Measurements from ENCODE around the gene YJEFN3.
A peak's percentile ranks its signal among the peaks of the same experiment; 100 is the strongest.

Gene YJEFN3, protein sequence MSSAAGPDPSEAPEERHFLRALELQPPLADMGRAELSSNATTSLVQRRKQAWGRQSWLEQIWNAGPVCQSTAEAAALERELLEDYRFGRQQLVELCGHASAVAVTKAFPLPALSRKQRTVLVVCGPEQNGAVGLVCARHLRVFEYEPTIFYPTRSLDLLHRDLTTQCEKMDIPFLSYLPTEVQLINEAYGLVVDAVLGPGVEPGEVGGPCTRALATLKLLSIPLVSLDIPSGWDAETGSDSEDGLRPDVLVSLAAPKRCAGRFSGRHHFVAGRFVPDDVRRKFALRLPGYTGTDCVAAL

DNA sequence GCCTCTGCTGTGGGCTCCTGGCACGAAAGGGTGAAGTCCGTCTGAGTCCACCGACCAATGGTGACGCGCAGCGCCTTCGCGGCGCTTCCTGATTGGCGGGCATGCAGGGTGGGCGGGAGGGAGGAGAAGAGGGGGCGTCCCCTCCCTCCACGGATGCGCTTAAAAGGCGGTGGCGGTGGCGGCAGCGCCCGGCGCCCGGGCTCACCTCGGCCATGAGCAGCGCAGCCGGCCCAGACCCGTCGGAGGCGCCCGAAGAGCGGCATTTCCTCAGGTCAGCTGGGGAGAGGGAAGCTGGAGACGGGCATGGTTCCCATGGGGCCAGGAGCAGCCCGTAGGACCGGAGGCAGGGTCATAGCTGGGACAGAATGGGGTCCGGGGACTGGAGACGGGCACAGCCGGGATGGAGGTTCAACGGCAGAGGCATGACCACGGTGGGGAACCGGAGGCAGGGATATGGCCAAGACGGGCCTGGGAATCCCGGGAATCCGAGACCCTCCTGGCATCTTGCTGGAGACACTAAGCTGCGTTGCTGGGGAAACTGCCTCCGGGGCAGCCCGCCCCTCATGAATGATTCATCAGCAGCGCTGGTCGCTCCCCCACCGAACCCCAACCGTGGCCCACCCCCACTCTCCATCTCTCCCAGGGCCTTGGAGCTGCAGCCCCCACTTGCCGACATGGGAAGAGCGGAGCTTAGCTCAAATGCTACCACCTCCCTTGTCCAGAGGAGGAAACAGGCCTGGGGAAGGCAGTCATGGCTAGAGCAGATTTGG, at the start of gene YJEFN3:
Gene YJEFN3, plus strand, starts transcription at position 191 of the 770 bp plus-strand sequence. Its CDS starts 22 bp downstream, at position 213.
- Mint-ChIP-seq H3K27ac (peak within 1 kb of the TSS; percentile 36), H3K9me3 (no peaks in the 10 kb centered on the region), H3K36me3 (ENCODE audit: low read depth) (peaks cover 67% of the 10 kb centered on the region), H3K27me3 (no peaks in the 10 kb centered on the region), H3K4me1 (ENCODE audit: low read depth) (peaks cover 16% of the 10 kb centered on the region), H3K4me3 (no peak within 1 kb of the TSS)
- DNase-seq = no peak

DNA sequence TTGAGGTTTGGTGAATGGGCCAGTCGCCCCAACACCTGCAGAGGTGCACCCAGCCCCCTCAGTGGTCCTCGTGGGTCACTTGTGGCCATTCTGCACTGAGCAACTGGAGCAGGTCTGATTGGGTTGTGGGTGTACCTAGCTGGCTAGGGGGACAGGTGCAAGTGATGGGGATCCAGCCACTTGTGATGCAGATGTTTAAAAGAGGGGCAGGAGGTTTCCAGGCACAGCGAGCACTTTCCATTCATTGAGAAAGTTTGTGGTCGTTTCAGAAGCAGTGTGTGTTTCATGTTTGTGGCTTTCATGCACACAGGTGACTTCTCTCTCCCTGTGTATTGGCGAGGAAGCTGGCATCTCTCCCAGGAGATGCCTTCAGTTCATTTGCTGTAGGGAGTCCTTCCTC, 48.0 kb upstream of the YJEFN3 start:
- no peak for DNase-seq
- Mint-ChIP-seq H3K4me3 (no peak overlapping the region), H3K9me3 (no peaks in the 10 kb centered on the region), H3K36me3 (ENCODE audit: low read depth) (peaks cover 83% of the 10 kb centered on the region), H3K4me1 (ENCODE audit: low read depth) (peaks cover 81% of the 10 kb centered on the region), H3K27me3 (no peaks in the 10 kb centered on the region), H3K27ac (peak overlapping the region; percentile 74)

DNA sequence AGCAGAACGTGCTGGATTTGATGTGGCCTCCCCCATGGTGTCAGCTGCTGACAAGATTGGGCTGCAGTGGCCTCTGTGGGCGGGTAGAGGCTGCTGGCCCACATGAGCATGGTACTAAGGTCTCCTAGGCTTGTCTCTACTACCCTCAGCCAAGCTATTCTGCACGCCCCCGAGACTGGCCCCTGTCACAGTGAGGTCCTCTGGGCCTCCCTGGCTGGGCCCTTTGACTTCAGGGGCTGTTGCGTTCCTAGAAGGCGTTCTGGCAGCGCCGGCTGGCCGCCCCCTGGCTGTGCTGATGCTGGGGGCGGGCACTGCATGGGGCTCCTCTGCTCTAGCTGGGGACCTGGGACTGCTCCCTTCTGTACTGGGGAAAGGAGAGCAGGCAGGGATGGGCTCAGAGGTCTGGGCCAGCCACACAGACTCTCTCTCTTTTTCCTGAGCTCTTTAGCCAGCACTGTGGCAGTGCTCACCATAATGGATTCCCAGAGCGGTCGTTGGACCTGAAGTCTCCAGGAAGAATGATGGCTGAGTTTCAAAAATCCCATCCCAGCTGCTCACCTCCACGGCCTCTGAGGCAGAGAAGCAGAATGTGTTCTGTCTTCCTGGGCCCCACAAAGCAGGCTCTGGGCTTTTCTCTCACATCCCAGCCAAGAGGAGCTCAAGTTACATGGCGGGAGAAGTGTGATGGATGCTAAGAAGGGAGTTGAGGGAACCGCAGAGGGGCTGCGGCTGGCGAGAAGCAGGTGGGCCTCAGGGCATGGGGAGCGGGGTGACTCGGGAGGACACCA, 45.7 kb upstream of the YJEFN3 start:
- Mint-ChIP-seq H3K4me3 (no peak overlapping the region), H3K4me1 (ENCODE audit: low read depth) (peaks cover 80% of the 10 kb centered on the region), H3K27me3 (no peaks in the 10 kb centered on the region), H3K36me3 (ENCODE audit: low read depth) (peaks cover 76% of the 10 kb centered on the region), H3K27ac (peak overlapping the region; percentile 89), H3K9me3 (no peaks in the 10 kb centered on the region)
- DNase-seq = no peak

DNA sequence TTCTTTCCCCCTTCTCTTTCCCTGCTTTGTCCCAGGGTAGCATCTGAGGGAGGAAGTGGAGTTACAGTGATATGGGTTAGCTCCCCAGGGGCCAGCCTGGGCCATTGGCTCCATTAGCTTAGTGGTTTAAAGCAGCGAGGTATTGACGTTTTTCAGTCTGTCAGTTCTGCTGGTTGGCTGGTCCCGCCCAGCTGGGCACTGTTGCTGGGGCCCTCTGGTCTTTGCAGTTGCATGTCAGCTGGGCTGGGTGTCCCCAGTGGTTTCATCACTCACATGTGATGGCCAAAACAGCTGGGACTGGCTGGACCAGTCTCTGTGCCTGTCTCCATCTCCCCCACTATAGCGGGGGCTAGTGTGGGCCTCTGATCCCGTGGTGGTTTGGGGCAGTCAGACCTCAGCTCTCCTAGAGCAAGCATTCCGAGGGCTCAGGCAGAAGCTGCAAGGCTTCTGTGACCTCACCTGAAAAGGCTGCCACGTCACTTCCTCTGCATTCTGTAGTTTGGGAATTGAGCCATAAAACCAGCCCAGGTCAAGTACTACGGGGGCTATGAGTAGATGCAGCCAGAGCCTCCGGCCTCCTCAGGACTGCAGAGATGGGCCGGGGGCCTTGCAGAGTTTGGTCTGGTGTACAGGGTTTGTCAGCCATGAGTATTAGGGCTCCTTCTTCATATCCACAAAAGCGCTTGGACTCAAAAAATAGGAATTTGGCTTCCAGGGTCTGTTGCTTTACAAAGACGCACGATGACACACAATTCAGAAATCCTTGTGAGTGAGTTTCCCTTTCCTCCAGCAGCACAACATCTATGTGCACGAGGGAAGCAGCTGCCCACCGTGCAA, 43.3 kb upstream of the YJEFN3 start:
- DNase-seq = no peak
- Mint-ChIP-seq H3K4me1 (ENCODE audit: low read depth) (peaks cover 85% of the 10 kb centered on the region), H3K4me3 (no peak overlapping the region), H3K36me3 (ENCODE audit: low read depth) (peaks cover 67% of the 10 kb centered on the region), H3K27ac (peak overlapping the region; percentile 97), H3K9me3 (no peaks in the 10 kb centered on the region), H3K27me3 (no peaks in the 10 kb centered on the region)

DNA sequence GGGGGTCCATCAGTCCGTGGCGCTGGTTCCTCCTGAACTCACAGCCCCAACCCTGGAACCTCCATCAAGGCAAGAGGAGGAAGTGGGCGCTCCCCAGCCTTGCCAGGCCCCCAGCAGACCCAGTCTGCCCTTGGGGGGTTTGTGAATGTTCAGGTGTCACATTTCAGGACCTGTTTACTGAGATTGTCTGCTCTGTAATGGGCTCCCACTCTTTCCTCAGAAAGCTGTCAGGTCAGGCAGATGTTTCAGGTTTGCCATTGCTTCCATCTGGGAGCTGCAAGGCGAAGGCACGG, 42.8 kb upstream of the YJEFN3 start:
- Mint-ChIP-seq H3K36me3 (ENCODE audit: low read depth) (peaks cover 67% of the 10 kb centered on the region), H3K4me1 (ENCODE audit: low read depth) (peaks cover 84% of the 10 kb centered on the region), H3K4me3 (no peak overlapping the region), H3K9me3 (no peaks in the 10 kb centered on the region), H3K27me3 (no peaks in the 10 kb centered on the region), H3K27ac (peak overlapping the region; percentile 97)
- DNase-seq = no peak

DNA sequence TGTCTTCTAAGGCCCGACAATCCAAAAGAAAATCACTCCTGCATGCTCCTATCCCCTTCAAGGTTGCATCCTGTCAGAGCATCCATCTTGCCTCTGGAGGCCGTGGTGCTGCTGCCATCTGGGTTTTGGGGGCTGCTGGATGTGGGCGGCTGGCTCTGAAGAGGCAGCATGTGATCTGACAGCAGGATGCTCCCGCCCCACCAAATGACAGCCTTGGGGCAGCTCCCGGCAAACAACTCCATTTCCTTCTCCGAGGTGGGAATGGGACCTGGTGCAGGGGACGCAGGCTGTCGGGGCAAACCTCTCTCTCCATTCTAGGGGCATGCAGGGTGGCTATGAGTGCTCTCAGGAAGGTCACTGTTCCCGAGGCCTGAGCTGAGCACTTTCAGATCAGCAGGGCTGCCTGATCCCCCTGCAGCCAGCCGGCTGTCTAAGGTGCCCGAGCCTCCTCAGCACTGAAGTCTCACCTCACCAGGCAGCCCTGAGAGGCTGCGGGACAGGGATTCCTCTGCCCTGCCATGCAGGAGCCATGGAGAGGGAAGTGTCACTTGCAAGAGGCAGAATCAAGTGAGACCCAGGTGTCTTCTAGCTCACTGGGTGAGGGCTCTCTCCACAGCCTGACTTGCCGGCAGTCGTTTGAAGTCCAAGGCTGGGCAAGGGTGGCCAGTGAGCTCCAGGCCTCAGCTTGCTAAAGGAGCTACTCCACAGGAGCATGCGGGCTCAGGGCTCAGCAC, 42.2 kb upstream of the YJEFN3 start:
- Mint-ChIP-seq H3K4me3 (no peak overlapping the region), H3K27ac (peak overlapping the region; percentile 97), H3K36me3 (ENCODE audit: low read depth) (peaks cover 67% of the 10 kb centered on the region), H3K27me3 (no peaks in the 10 kb centered on the region), H3K9me3 (no peaks in the 10 kb centered on the region), H3K4me1 (ENCODE audit: low read depth) (peaks cover 79% of the 10 kb centered on the region)
- DNase-seq = no peak

DNA sequence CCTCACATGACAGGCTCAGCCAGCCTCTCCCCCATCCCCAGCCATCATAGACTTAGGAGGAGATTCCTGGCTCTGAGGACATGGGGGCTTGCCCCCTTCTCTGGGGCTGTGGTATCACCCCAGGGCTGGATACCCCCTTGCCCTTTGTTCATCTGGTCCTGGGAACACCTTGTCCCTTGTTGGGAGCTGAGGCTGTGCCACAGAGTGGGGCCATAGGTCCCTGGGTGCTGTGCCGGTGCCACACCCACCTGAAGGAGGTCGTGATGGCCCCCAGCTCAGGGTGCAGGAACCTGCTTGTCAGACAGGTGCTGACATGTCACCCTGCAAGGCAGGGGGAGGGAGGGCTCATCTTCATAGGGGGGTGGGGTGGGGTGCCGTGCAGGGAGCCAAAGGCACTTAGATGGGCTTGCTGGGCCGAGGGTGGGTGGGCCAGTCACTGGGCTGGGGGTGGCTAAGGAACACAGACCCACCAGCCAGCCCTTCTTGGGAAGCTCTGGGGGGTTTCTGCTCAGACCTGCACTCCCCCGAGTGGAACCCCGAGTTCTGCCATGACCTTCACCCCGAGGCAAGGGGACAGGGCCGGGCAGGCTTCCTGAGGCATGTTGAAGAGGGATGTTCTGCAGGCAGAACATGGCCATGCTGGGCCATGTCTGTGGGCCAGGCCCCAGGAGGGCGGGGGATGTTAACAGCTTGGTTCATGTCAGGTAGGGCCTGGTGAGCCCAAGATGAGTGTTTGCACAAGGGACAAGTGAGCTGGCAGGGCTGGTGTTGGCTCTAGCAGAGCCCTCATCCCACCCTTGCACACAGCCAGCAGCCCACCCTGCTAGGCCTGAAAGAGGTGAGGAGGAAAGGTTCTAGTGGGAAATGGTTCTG, 41.4 kb upstream of the YJEFN3 start:
- Mint-ChIP-seq H3K9me3 (no peaks in the 10 kb centered on the region), H3K27me3 (no peaks in the 10 kb centered on the region), H3K36me3 (ENCODE audit: low read depth) (peaks cover 67% of the 10 kb centered on the region), H3K4me1 (ENCODE audit: low read depth) (peaks cover 74% of the 10 kb centered on the region), H3K27ac (peak overlapping the region; percentile 97), H3K4me3 (no peak overlapping the region)
- no peak for DNase-seq

DNA sequence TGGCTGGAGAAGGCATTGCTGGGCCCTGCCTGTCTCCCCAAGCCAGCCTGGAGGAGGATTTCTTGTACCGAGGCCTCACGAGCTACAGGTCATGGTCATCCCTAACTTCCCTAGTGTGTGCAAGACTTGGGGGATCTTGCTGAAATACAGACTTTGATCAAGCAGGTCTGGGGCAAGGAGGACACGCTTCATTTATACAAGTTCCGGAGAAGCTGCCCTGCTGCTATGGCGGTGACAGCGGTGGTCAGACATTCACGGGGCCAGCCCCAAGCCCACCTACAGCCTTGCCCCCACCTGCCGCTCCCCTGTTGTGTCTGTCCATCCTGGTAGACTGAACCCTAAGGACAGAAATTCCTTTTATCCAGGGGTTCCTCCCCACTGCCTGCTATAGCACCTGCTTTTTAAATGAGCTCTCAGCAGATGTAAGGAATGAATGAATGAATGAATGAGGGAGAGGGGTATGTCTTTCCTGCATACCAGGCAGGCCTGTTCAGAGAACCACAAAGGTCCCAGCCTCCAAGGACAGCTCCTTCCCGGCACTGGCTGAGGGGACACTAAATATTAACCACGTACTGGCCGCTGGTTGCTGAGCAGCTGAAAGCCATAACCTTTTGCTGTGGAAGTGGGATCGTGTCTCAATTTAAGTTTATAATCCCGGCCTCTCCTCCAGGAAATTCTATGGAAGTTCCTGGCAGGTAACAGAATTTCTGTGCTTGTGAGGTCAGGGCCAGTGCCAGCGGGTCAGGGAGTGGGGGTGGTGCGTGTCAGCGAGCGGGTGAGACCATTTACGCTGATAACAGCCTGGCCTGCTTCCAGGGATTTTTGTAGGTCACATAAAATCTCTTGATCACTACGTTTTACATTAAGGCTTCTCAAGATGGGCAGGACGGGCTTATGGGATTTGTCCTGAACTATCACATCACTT, 40.5 kb upstream of the YJEFN3 start:
- Mint-ChIP-seq H3K27me3 (no peaks in the 10 kb centered on the region), H3K36me3 (ENCODE audit: low read depth) (peaks cover 67% of the 10 kb centered on the region), H3K9me3 (no peaks in the 10 kb centered on the region), H3K27ac (peak overlapping the region; percentile 97), H3K4me3 (peak overlapping the region; percentile 58), H3K4me1 (ENCODE audit: low read depth) (peaks cover 66% of the 10 kb centered on the region)
- DNase-seq = no peak

DNA sequence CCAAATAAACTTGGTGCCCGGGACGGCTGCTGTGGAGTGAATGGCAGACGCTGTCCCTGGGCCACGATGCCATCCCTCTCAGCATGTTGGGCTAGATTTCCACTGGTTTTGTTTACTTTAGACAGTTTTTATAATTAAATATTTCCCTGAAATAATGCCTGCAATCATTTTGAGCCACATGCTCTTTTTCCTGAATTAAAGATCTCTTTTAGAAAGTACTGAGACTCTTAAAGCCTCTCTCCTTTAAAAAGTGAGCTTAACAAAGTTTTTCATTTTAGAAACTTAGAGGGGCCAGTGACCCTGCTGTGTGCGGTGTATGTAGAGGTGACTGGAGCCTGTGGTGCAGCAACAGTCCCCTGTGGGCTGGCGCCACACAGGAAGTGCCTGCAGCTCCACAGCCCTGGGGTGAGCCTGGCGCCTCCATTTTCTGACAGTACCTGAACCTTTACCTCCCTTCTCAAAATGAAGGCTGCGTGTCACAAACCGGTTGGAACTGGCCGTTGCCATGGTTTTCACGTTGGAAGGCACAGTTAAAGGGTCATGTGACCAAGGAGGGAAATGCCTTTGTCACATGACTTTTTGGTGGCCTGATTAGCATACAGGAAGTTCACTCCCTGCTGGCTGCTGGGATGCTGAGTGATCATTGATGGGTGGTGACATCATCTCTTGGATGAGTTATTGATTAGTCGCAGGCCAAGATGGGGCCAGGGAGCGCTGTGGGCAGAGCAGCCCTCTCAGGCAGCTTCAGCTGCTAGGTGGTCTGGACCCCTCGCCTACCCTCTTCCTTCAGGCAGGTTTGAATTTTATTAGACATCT, 39.6 kb upstream of the YJEFN3 start:
- peaks cover 69% of the 10 kb centered on the region for H3K36me3 Mint-ChIP-seq (ENCODE audit: low read depth)
- no peaks in the 10 kb centered on the region for H3K27me3 Mint-ChIP-seq
- peaks cover 65% of the 10 kb centered on the region for H3K4me1 Mint-ChIP-seq (ENCODE audit: low read depth)
- H3K27ac Mint-ChIP-seq = peak overlapping the region; percentile 97
- no peaks in the 10 kb centered on the region for H3K9me3 Mint-ChIP-seq
- H3K4me3 Mint-ChIP-seq = peak overlapping the region; percentile 58
- DNase-seq = peak; percentile 83

DNA sequence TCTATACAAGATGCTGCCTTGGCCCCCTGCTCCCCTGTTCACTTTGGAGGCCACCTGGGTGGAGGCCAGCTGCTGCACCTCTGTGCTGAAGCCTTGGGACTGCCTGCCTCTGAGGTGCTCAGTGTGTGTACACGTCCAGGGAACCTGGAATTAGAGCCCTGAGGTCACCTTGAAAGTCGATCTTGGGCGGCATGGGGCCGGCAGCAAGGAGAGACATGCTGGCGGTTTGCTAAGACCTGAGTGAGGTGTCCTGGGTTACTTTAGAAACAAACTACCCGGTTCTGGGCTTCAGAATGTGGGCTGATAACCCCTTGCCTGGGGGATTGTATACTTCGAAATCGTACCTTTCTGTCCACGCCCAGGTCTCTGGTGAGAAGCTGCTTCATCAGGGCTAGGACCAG, 38.9 kb upstream of the YJEFN3 start:
- Mint-ChIP-seq H3K4me3 (peak overlapping the region; percentile 58), H3K27ac (peak overlapping the region; percentile 97)

DNA sequence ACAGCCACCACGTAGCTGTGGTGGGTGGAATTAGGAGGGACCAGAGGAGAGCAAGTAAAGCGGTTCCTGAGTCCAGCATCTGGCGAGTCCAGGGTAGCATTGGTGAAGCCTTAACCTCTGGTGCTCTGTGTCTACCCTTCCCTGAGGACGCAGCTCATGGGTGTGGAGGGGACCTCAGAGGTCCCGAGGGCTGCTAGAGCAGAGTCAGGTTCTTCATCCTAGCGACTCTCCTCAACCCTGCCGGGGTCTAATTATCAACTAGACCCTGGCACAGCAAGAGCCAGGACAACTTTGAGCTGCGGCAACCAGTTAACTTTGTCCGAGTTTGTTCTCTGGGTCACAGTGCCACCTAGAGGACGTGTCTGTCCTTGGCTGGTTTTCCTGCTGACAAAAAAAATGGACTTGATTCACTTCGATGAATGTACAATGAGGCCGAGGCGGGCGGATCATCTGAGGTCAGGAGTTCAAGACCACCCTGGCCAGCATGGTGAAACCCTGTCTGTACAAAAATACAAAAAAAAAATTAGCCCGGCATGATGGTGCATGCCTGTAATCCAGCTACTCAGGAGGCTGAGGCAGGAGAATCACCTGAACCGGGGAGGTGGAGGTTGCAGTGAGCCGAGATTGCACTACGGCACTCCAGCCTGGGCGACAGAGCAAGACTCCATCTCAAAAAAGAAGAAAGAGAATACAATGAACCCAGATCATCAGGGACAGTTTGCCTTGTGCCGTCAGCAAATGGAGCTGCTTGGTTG, 38.3 kb upstream of the YJEFN3 start:
- Mint-ChIP-seq H3K4me1 (ENCODE audit: low read depth) (peaks cover 59% of the 10 kb centered on the region), H3K36me3 (ENCODE audit: low read depth) (peaks cover 73% of the 10 kb centered on the region), H3K27me3 (no peaks in the 10 kb centered on the region), H3K9me3 (no peaks in the 10 kb centered on the region), H3K27ac (peak overlapping the region; percentile 97), H3K4me3 (no peak overlapping the region)
- DNase-seq = peak; percentile 83

More for the DNA sequence above, 38.9 kb upstream of the YJEFN3 start:
- peaks cover 72% of the 10 kb centered on the region for H3K36me3 Mint-ChIP-seq (ENCODE audit: low read depth)
- no peaks in the 10 kb centered on the region for H3K27me3 Mint-ChIP-seq
- peak; percentile 45 for DNase-seq
- no peaks in the 10 kb centered on the region for H3K9me3 Mint-ChIP-seq
- H3K4me1 Mint-ChIP-seq (ENCODE audit: low read depth) = peaks cover 64% of the 10 kb centered on the region

Data from activated T-cell treated with anti-CD3 and anti-CD28 coated beads, Interleukin-2, amount 50 U/mL, for 24 hours (primary cell).